Hepatocyte (in vitro differentiated cells): ENCODE measurements around the gene ACAT2. TPM values are rescaled to one million over a fixed set of nuclear protein-coding genes. Genes with fewer than 3 reads are reported as not detected.

Experiments
- DNase-seq: peaks from one replicate; pipeline ENCODE4 v3.0.0-alpha.2; 2016; ENCODE audit warnings: low spot score
- H2AFZ ChIP-seq: fragments of 200-600 bp; sonication (generic); 2 replicates; pipeline ENCODE4 v1.6.0; 2016; ENCODE audit warnings: antibody characterized with exemption, mild to moderate bottlenecking
- H3K27ac ChIP-seq: fragments of 200-600 bp; sonication (generic); 2 replicates; pipeline ENCODE4 v1.5.1; 2016; ENCODE audit warnings: mild to moderate bottlenecking
- H3K27me3 ChIP-seq: fragments of 200-600 bp; sonication (generic); 2 replicates; pipeline ENCODE4 v1.6.1; 2016
- H3K36me3 ChIP-seq: fragments of 200-600 bp; sonication (generic); replicated peaks from 2 replicates; pipeline ENCODE4 v1.5.1; 2016; ENCODE audit warnings: low read depth; ENCODE audit not compliant: insufficient read depth
- H3K4me1 ChIP-seq: fragments of 200-600 bp; sonication (generic); 2 replicates; pipeline ENCODE4 v1.5.1; 2016; ENCODE audit warnings: mild to moderate bottlenecking, moderate library complexity; ENCODE audit not compliant: insufficient read depth
- H3K4me2 ChIP-seq: fragments of 200-600 bp; sonication (generic); 2 replicates; pipeline ENCODE4 v1.6.0; 2016
- H3K4me3 ChIP-seq: fragments of 200-600 bp; sonication (generic); 2 replicates; pipeline ENCODE4 v1.5.1; 2016; ENCODE audit warnings: mild to moderate bottlenecking
- H3K79me2 ChIP-seq: fragments of 200-600 bp; sonication (generic); 2 replicates; pipeline ENCODE4 v1.6.0; 2017; ENCODE audit warnings: mild to moderate bottlenecking
- H3K9me2 ChIP-seq: fragments of 200-600 bp; sonication (generic); replicated peaks from 2 replicates; pipeline ENCODE4 v1.6.0; 2017; ENCODE audit warnings: mild to moderate bottlenecking; ENCODE audit not compliant: insufficient read depth
- H3K9me3 ChIP-seq: fragments of 200-600 bp; sonication (generic); 2 replicates; pipeline ENCODE4 v1.5.1; 2016; ENCODE audit warnings: low read depth, mild to moderate bottlenecking
- H4K20me1 ChIP-seq: fragments of 200-600 bp; sonication (generic); 2 replicates; pipeline ENCODE4 v1.6.0; 2016; ENCODE audit warnings: mild to moderate bottlenecking; ENCODE audit not compliant: insufficient read depth, poor library complexity, severe bottlenecking
- EZH2 ChIP-seq: fragments of 200-600 bp; sonication (generic); IDR thresholded peaks from 2 replicates; pipeline ENCODE4 v1.6.1; 2016; ENCODE audit warnings: antibody characterized with exemption, mild to moderate bottlenecking, borderline replicate concordance
- EZH2phosphoT487 ChIP-seq: fragments of 200-600 bp; sonication (generic); IDR thresholded peaks from one replicate; pipeline ENCODE4 v1.6.1; 2018; ENCODE audit warnings: antibody characterized with exemption, mild to moderate bottlenecking, low read depth, moderate library complexity; ENCODE audit not compliant: unreplicated experiment, severe bottlenecking
- WGBS: methylation state at CpG from one replicate; pipeline ENCODE4 v1.1.6; 2016; ENCODE audit warnings: low lambda C conversion rate; ENCODE audit errors: missing lambda C conversion rate; 5-methylcytosine and 5-hydroxymethylcytosine counted together
- polyA plus RNA-seq: library from polyadenylated mRNA; unstranded; fragments of >200 nt; fragmentation: Nextera tagmentation; extraction: Ambion mirVana; gene quantifications from 2 replicates; pipeline ENCODE4 v1.2.1, GENCODE V29; 2016
- total RNA-seq: library from RNA; depleted of rRNA; stranded (reverse); fragments of >200 nt; gene quantifications from 2 replicates; pipeline ENCODE4 v1.2.3, GENCODE V29; 2014
- TF ChIP-seq, protein P1 (sequence below): fragments of 200-600 bp; sonication (generic); IDR thresholded peaks from 2 replicates; pipeline ENCODE4 v1.5.1; 2016; ENCODE audit warnings: antibody characterized with exemption, mild to moderate bottlenecking; ENCODE audit not compliant: poor library complexity

The ACAT2 gene
- total and polyA plus RNA-seq, 2 experiments from 2014 or later, result 67.0 to 98.6 TPM

DNA sequence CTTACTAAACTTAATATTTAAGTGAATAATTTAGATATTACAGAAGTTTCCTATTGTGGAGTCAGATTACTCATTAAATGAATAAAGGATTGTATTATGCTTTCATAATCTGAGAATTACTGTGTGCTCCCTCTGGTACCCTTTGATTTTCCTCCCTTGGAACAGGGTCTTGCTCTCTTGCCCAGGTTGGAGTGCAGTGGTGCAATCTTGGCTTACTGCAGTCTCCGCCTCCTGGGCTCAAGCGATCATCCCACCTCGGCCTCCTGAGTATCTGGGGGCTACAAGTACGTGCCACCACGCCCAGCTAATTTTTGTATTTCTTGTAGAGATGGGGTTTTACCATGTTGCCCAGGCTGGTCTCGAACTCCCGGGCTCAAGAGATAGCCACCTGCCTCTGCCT, 24.9 kb upstream of the ACAT2 start:
- Histone ChIP-seq H3K9me2 (no peaks in the 10 kb centered on the region), H3K27me3 (no peaks in the 10 kb centered on the region), H3K9me3 (no peaks in the 10 kb centered on the region), H3K36me3 (no peaks in the 10 kb centered on the region), H3K4me3 (no peak overlapping the region), H3K4me2 (no peak overlapping the region), H2AFZ (no peak overlapping the region), H3K27ac (no peak overlapping the region), H3K4me1 (no peaks in the 10 kb centered on the region), H3K79me2 (peaks cover 93% of the 10 kb centered on the region), H4K20me1 (peaks cover 91% of the 10 kb centered on the region)
- WGBS, result 94% methylated on average over 7 of the region's 7 CpGs
- no peak for TF ChIP-seq EZH2
- TF ChIP-seq EZH2phosphoT487, result no peak
- TF ChIP-seq, protein P1, sequence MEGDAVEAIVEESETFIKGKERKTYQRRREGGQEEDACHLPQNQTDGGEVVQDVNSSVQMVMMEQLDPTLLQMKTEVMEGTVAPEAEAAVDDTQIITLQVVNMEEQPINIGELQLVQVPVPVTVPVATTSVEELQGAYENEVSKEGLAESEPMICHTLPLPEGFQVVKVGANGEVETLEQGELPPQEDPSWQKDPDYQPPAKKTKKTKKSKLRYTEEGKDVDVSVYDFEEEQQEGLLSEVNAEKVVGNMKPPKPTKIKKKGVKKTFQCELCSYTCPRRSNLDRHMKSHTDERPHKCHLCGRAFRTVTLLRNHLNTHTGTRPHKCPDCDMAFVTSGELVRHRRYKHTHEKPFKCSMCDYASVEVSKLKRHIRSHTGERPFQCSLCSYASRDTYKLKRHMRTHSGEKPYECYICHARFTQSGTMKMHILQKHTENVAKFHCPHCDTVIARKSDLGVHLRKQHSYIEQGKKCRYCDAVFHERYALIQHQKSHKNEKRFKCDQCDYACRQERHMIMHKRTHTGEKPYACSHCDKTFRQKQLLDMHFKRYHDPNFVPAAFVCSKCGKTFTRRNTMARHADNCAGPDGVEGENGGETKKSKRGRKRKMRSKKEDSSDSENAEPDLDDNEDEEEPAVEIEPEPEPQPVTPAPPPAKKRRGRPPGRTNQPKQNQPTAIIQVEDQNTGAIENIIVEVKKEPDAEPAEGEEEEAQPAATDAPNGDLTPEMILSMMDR, result no peak
- DNase-seq, result no peak

DNA sequence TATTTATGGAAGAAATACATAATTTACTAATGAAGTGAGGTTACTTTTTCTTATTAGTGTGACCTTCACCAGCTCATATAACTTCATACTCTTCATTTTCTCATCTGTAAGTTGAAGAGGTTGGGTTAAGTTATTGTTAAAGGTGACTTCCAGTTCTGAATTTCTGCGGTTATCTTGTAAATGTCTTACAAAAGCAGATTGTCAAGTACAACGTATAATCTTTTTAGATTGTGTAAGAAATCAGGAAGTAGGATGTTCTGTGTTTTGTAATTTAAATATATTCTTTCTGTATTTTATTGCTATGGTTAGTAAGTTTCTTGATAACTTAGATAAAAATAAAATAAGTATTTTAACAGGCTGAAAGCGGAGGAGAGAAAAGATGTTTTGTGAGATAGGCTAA, 22.5 kb upstream of the ACAT2 start:
- Histone ChIP-seq H3K27ac (no peak overlapping the region), H3K4me1 (no peaks in the 10 kb centered on the region), H3K27me3 (no peaks in the 10 kb centered on the region), H3K4me3 (no peak overlapping the region), H3K79me2 (peaks cover 93% of the 10 kb centered on the region), H3K36me3 (peaks cover 8% of the 10 kb centered on the region), H3K9me2 (no peaks in the 10 kb centered on the region), H2AFZ (no peak overlapping the region), H3K9me3 (no peaks in the 10 kb centered on the region), H4K20me1 (peaks cover 67% of the 10 kb centered on the region), H3K4me2 (no peak overlapping the region)
- WGBS, result 86% methylated on average over 3 of the region's 3 CpGs
- TF ChIP-seq EZH2phosphoT487, result no peak
- TF ChIP-seq, protein P1, result no peak
- no peak for TF ChIP-seq EZH2
- no peak for DNase-seq

DNA sequence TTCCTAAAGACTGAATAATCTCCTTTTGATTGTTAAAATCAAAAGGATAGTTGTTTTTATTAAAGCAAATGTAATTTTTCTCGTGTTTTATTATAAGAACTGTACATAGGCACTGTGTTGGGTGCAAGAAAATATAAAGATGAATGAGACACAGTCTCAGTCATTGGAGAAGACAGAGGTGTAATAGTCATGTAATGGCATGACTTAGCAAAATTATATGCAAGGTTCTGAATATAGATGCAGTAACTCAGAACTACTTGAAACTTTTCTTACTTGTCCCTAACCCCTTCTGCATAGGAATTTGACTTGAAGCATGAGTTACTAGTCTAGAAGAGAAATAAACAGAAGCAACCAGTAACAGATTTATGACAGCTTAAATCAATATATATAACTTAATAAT, 19.7 kb upstream of the ACAT2 start:
- peaks cover 91% of the 10 kb centered on the region for H3K79me2 ChIP-seq
- no peak overlapping the region for H3K4me2 ChIP-seq
- no peak for DNase-seq
- TF ChIP-seq EZH2phosphoT487, result no peak
- TF ChIP-seq EZH2, result no peak
- TF ChIP-seq, protein P1, result no peak
- H3K9me3 ChIP-seq, result no peaks in the 10 kb centered on the region
- no peaks in the 10 kb centered on the region for H3K9me2 ChIP-seq
- H3K4me1 ChIP-seq, result no peaks in the 10 kb centered on the region
- no peak overlapping the region for H3K4me3 ChIP-seq
- H3K27ac ChIP-seq, result no peak overlapping the region
- H2AFZ ChIP-seq, result no peak overlapping the region
- H3K27me3 ChIP-seq, result no peaks in the 10 kb centered on the region
- H4K20me1 ChIP-seq, result peaks cover 48% of the 10 kb centered on the region
- 93% methylated on average over 1 of the region's 1 CpG for WGBS
- H3K36me3 ChIP-seq, result peaks cover 8% of the 10 kb centered on the region

DNA sequence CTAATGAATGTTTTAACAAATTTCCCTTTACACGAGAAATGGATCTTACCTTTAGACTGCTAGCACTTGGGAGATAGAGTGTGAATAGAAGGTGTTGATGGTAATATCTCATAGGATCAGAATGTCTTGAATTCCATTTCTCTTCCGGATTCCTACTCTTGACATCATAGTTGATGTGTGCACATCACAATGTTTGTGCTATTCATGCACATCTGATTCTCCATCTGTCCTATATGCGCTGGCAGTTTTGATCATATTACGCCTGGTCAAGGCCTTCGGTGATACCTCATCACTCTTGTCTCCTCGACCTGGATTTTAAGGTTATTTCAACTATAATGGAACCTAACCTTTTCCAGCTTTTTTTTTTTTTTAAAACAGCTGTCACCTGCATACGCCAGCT, 16.8 kb upstream of the ACAT2 start:
- Histone ChIP-seq H2AFZ (no peak overlapping the region), H3K27me3 (no peaks in the 10 kb centered on the region), H4K20me1 (peaks cover 22% of the 10 kb centered on the region), H3K4me3 (no peak overlapping the region), H3K36me3 (peaks cover 8% of the 10 kb centered on the region), H3K4me2 (no peak overlapping the region), H3K79me2 (peaks cover 76% of the 10 kb centered on the region), H3K9me3 (no peaks in the 10 kb centered on the region), H3K27ac (no peak overlapping the region), H3K9me2 (no peaks in the 10 kb centered on the region), H3K4me1 (no peaks in the 10 kb centered on the region)
- 95% methylated on average over 7 of the region's 7 CpGs for WGBS
- DNase-seq, result no peak
- TF ChIP-seq EZH2 (no peak), EZH2phosphoT487 (no peak)
- TF ChIP-seq, protein P1, result no peak
